K562 (cell line): ENCODE data around the gene LAMB3. TPM values are rescaled to one million over a fixed set of nuclear protein-coding genes. Genes with fewer than 3 reads are reported as not detected.

Source experiments
- ATAC-seq: fragments of 200-7000 bp; cut with Tn5 transposase; 3 replicates; pipeline ENCODE4 v1.9.1; 2020; ENCODE audit warnings: moderate library complexity
- BruUV-seq: library from RNA; stranded (reverse); fragments of 400-500 nt; replicated peaks from 2 replicates; lab custom pipeline; 2021; lab: Mats Ljungman, UMichigan
- CTCF ChIA-PET: fragments of 300-600 bp; formaldehyde crosslinking; extraction: SDS; loops from one replicate; lab custom pipeline; 2021; ENCODE audit warnings: low intra/inter-chr PET ratio; lab: Yijun Ruan, JAX
- POLR2A ChIA-PET: fragments of 300-600, 350-650 bp; sonication (Branson Sonifier 250); formaldehyde crosslinking; extraction: SDS; loops from one replicate; lab custom pipeline; 2021; ENCODE audit warnings: antibody characterized with exemption, inconsistent platforms; lab: Yijun Ruan, JAX
- DNase-seq, 4 experiments: peaks; one replicate each; pipeline versions ENCODE4 v3.0.0 to v3.0.0-alpha.2; 2011 to 2018; ENCODE audit warnings: low spot score in 3 of 4, mixed read lengths in 3 of 4; ENCODE audit errors: extremely low read depth in 1 of 4
- FAIRE-seq: peaks from 2 replicates; lab custom pipeline; 2011; peaks lifted over from hg19 to GRCh38; lab: Jason Lieb, UNC
- H2AFZ ChIP-seq: 2 replicates; pipeline ENCODE4 v1.6.0; 2011; ENCODE audit warnings: low read depth, low read length, control low read depth, inconsistent platforms
- H3K27ac ChIP-seq: fragments of 200-600 bp; 3 replicates; pipeline ENCODE4 v1.8.0; 2011; ENCODE audit warnings: low read depth, mild to moderate bottlenecking, control low read depth, inconsistent platforms, low read length, moderate library complexity, mixed read lengths; ENCODE audit errors: extremely low read depth
- H3K27me3 ChIP-seq, 2 experiments: fragments of 300-600 bp in 1 of 2; 2 replicates in 1 of 2; 3 replicates in 1 of 2; pipeline versions ENCODE4 v1.6.0 to v1.8.0; 2011; ENCODE audit warnings: inconsistent platforms in 2 of 2, low read length in 2 of 2, mild to moderate bottlenecking in 1 of 2, mixed read lengths in 1 of 2, moderate library complexity in 1 of 2; ENCODE audit not compliant: control insufficient read depth in 2 of 2, insufficient read depth in 2 of 2
- H3K36me3 ChIP-seq: fragments of 300-600 bp; 3 replicates; pipeline ENCODE4 v1.8.0; 2011; ENCODE audit warnings: mild to moderate bottlenecking, low read length, inconsistent platforms; ENCODE audit not compliant: control insufficient read depth, insufficient read depth
- H3K4me1 ChIP-seq, 2 experiments: fragments of 200-600 bp in 1 of 2; replicated peaks in 1 of 2; 2 replicates in 1 of 2; 3 replicates in 1 of 2; pipeline versions ENCODE4 v1.5.1 to v1.8.0; 2011; ENCODE audit warnings: inconsistent platforms in 2 of 2, low read length in 2 of 2, mild to moderate bottlenecking in 1 of 2, mixed read lengths in 1 of 2, moderate library complexity in 1 of 2; ENCODE audit not compliant: control insufficient read depth in 2 of 2, insufficient read depth in 2 of 2
- H3K4me2 ChIP-seq: 2 replicates; pipeline ENCODE4 v1.6.1; 2011; ENCODE audit warnings: low read length, control low read depth, inconsistent platforms, mixed read lengths; ENCODE audit not compliant: insufficient read depth
- H3K4me3 ChIP-seq: fragments of 200-600 bp; sonication (generic), shearing (Covaris generic); 2 replicates; pipeline ENCODE4 v1.5.1; 2016; ENCODE audit warnings: control low read depth, inconsistent platforms
- H3K79me2 ChIP-seq: fragments of 200-600 bp; 3 replicates; pipeline ENCODE4 v1.8.0; 2011; ENCODE audit warnings: low read length, inconsistent platforms; ENCODE audit not compliant: control insufficient read depth, insufficient read depth
- H3K9ac ChIP-seq, 2 experiments: 2 replicates each; pipeline versions ENCODE4 v1.6.0 to v1.6.1; 2011; ENCODE audit warnings: low read depth in 2 of 2, low read length in 2 of 2, control low read depth in 1 of 2, inconsistent platforms in 1 of 2, mild to moderate bottlenecking in 1 of 2, mixed read lengths in 1 of 2; ENCODE audit not compliant: insufficient read depth in 1 of 2
- H3K9me1 ChIP-seq: one replicate; pipeline ENCODE4 v1.6.0; 2011; ENCODE audit warnings: inconsistent platforms, mild to moderate bottlenecking, low read length, moderate library complexity; ENCODE audit not compliant: control insufficient read depth, insufficient read depth
- H3K9me3 ChIP-seq: replicated peaks from 2 replicates; pipeline ENCODE4 v1.5.1; 2011; ENCODE audit warnings: low read depth, low read length, inconsistent platforms; ENCODE audit not compliant: control insufficient read depth, insufficient read depth
- H4K20me1 ChIP-seq: replicated peaks from 2 replicates; pipeline ENCODE4 v1.6.1; 2011; ENCODE audit warnings: low read length, inconsistent platforms, mixed read lengths; ENCODE audit not compliant: control insufficient read depth, insufficient read depth
- ELF4 ChIP-seq: fragments of 450-650 bp; formaldehyde crosslinking; IDR thresholded peaks from 2 replicates; pipeline ENCODE4 v1.4.0; 2022; ENCODE audit warnings: missing genetic modification characterization
- FOXP1 ChIP-seq: sonication (generic); formaldehyde crosslinking; IDR thresholded peaks from 2 replicates; pipeline ENCODE4 v1.8.0; 2022; ENCODE audit warnings: mild to moderate bottlenecking, missing genetic modification reagents
- HIVEP1 ChIP-seq: fragments of 250-450 bp; sonication (Bioruptor Pico); IDR thresholded peaks from 2 replicates; pipeline ENCODE4 v1.4.0; 2020; ENCODE audit warnings: mild to moderate bottlenecking
- HOXB6 ChIP-seq: fragments of 250-450 bp; sonication (Bioruptor Pico); IDR thresholded peaks from 2 replicates; pipeline ENCODE4 v1.5.1; 2022; ENCODE audit warnings: mild to moderate bottlenecking, borderline replicate concordance
- MCM7 ChIP-seq, 2 experiments: fragments of 450-650 bp; IDR thresholded peaks; 2 replicates each; pipeline ENCODE4 v1.6.1; 2016 to 2018
- SIN3A ChIP-seq, 2 experiments: fragments of 150-350 bp in 1 of 2; IDR thresholded peaks; 2 replicates each; pipeline ENCODE4 v1.6.1; 2011 to 2016; ENCODE audit warnings: borderline replicate concordance in 2 of 2, low read depth in 2 of 2, low read length in 2 of 2, mild to moderate bottlenecking in 2 of 2, moderate library complexity in 2 of 2; ENCODE audit not compliant: control insufficient read depth in 1 of 2
- TCFL5 ChIP-seq: fragments of 250-450 bp; sonication (Bioruptor Pico); conservative IDR thresholded peaks from 2 replicates; pipeline ENCODE4 v1.6.1; 2021; ENCODE audit warnings: mild to moderate bottlenecking, moderate library complexity, matching md5 sums
- THRAP3 ChIP-seq: fragments of 450-650 bp; IDR thresholded peaks from 2 replicates; pipeline ENCODE4 v1.6.1; 2016; ENCODE audit warnings: mild to moderate bottlenecking, inconsistent platforms, borderline replicate concordance
- ZC3H8 ChIP-seq: fragments of 450-650 bp; IDR thresholded peaks from 2 replicates; pipeline ENCODE4 v1.6.1; 2017
- ZNF584 ChIP-seq: fragments of 200-800 bp; sonication (Bioruptor generic); IDR thresholded peaks from 2 replicates; pipeline ENCODE4 v1.6.1; 2016; ENCODE audit warnings: low read depth, mild to moderate bottlenecking, missing genetic modification characterization, missing compliant biosample characterization
- WGBS: fragments of 100-300 bp; shearing (Covaris generic); methylation state at CpG from one replicate; pipeline ENCODE4 v1.1.6; 2016; ENCODE audit warnings: low coverage, mixed read lengths; ENCODE audit not compliant: insufficient coverage; ENCODE audit errors: missing lambda C conversion rate; 5-methylcytosine and 5-hydroxymethylcytosine counted together
- in situ Hi-C: fragments of 300-500 bp; cut with MboI; formaldehyde crosslinking; loops from 4 replicates; pipeline ENCODE4 v1.15.0; 2018; ENCODE audit warnings: inconsistent platforms, mixed read lengths
- intact Hi-C: fragments of 100-400 bp; cut with micrococcal nuclease; formaldehyde crosslinking; loops from 2 replicates; pipeline ENCODE4 v1.14.2; 2022
- polyA plus RNA-seq, 8 experiments: library from polyadenylated mRNA; depleted of rRNA in 4 of 8; stranded (reverse) in 5 of 8; unstranded in 3 of 8; fragments of >200 nt; fragmentation: Nextera tagmentation in 2 of 8; fragmentation: Illumina TruSeq in 1 of 8; extraction: Ambion mirVana in 2 of 8; extraction: Trizol in 1 of 8; gene quantifications; 2 replicates each; pipeline versions ENCODE4 v1.2.1 to v1.2.3, GENCODE V29; 2011 to 2014; ENCODE audit warnings: inconsistent platforms in 1 of 8, missing spikeins in 1 of 8
- total RNA-seq, 7 experiments: library from RNA; depleted of rRNA in 6 of 7; stranded (reverse); fragments of >200 nt in 6 of 7; fragmentation: Illumina TruSeq in 2 of 7; extraction: Trizol in 2 of 7; gene quantifications; 2 replicates each; pipeline versions ENCODE4 v1.2.1 to v1.2.3, GENCODE V29; 2011 to 2021; ENCODE audit warnings: low replicate concordance in 1 of 7
- TF ChIP-seq, protein P1 (sequence below): fragments of 450-650 bp; formaldehyde crosslinking; IDR thresholded peaks from 2 replicates; pipeline ENCODE4 v1.4.0; 2020; ENCODE audit warnings: mild to moderate bottlenecking
- TF ChIP-seq, protein P2 (sequence below): fragments of 450-650 bp; formaldehyde crosslinking; IDR thresholded peaks from 2 replicates; pipeline ENCODE4 v1.4.0; 2020; ENCODE audit warnings: mild to moderate bottlenecking, moderate library complexity
- TF ChIP-seq, protein P3 (sequence below): fragments of 450-650 bp; conservative IDR thresholded peaks from 2 replicates; pipeline ENCODE4 v1.6.1; 2016; ENCODE audit warnings: missing genetic modification characterization, low read depth, mild to moderate bottlenecking, control low read depth, missing compliant biosample characterization

Gene LAMB3
- total and polyA plus RNA-seq, 9 of the 15 experiments (the other 6 are each of a cell fraction or from before 2014, with no cell fraction given), result 0.08 to 1.3 (median 0.91) TPM

DNA sequence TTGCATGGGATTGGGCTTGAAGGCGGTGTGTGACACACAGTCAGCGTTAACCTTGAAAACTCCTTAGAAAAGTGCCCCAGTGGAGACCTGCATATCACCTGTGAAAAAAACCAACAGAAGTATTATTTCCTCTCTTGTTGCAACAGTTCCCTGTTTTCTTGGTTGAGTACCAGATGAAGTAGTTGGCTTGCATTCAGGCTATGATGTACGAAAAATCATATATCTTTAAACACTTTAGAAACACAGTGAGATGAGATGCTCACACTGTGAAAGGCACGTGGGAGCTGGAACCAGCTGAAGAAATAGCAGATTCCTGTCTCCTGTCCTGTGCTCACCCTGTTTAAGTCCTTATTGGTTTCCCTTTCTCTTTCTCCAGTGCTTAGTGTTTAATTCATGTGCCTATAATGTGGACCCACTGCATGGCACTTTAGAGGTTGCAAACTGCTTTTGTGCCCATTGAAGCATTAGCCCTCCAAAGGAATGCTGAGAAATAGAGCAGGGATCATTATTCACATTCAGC is 65.9 kb downstream of the LAMB3 start:
- ATAC-seq, result no peak
- DNase-seq, result no peak
- ChIA-PET POLR2A (interaction anchor here (0.6 to 1.4 kb wide), 2 partner anchors 103 to 1426 kb away, joined by 3 to 4 read pairs; no protein-coding TSS in a partner anchor), CTCF (no interaction called here)
- Histone ChIP-seq H3K9ac (no peak overlapping the region), H4K20me1 (no peaks in the 10 kb centered on the region; the same call in 1 of the 2 replicates), H3K9me1 (no peaks in the 10 kb centered on the region), H3K9me3 (no peaks in the 10 kb centered on the region), H3K4me1 (peaks cover 0 to 3% of the 10 kb centered on the region in 2 experiments; a peak in 1 of 5 replicates), H3K79me2 (no peaks in the 10 kb centered on the region), H2AFZ (no peak overlapping the region), H3K27me3 (peaks cover 22 to 42% of the 10 kb centered on the region in 2 experiments; a peak in 4 of 5 replicates), H3K36me3 (no peaks in the 10 kb centered on the region), H3K27ac (no peak overlapping the region), H3K4me3 (no peak overlapping the region), H3K4me2 (no peak overlapping the region)
- in situ Hi-C loops (loop anchor here (25.0 kb wide), 1 partner anchor 401 kb away; no protein-coding TSS in a partner anchor), intact Hi-C loops (loop anchor here (10.0 kb wide), 1 partner anchor 409 kb away; no protein-coding TSS in a partner anchor)
- no TSS peak for BruUV-seq
- 0% methylated on average over 4 of the region's 4 CpGs for WGBS
- FAIRE-seq, result no peak
- no peak for TF ChIP-seq ELF4 (CRISPR knock-in tag)
- no peak for TF ChIP-seq THRAP3
- no peak for TF ChIP-seq ZC3H8
- no peak for TF ChIP-seq SIN3A (IDR thresholded peaks at IDR 0.05; ENCODE audit: borderline replicate concordance in 2 of 2, control insufficient read depth in 1 of 2, low read depth in 2 of 2, low read length in 2 of 2)
- TF ChIP-seq, protein P1, sequence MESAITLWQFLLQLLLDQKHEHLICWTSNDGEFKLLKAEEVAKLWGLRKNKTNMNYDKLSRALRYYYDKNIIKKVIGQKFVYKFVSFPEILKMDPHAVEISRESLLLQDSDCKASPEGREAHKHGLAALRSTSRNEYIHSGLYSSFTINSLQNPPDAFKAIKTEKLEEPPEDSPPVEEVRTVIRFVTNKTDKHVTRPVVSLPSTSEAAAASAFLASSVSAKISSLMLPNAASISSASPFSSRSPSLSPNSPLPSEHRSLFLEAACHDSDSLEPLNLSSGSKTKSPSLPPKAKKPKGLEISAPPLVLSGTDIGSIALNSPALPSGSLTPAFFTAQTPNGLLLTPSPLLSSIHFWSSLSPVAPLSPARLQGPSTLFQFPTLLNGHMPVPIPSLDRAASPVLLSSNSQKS (CRISPR knock-in tag), result no peak
- TF ChIP-seq, protein P2, sequence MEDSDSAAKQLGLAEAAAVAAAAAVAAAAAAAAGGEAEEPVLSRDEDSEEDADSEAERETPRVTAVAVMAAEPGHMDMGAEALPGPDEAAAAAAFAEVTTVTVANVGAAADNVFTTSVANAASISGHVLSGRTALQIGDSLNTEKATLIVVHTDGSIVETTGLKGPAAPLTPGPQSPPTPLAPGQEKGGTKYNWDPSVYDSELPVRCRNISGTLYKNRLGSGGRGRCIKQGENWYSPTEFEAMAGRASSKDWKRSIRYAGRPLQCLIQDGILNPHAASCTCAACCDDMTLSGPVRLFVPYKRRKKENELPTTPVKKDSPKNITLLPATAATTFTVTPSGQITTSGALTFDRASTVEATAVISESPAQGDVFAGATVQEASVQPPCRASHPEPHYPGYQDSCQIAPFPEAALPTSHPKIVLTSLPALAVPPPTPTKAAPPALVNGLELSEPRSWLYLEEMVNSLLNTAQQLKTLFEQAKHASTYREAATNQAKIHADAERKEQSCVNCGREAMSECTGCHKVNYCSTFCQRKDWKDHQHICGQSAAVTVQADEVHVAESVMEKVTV, result no peak
- no peak for TF ChIP-seq FOXP1
- no peak for TF ChIP-seq HOXB6
- TF ChIP-seq MCM7 (IDR thresholded peaks at IDR 0.05), result no peak
- TF ChIP-seq TCFL5 (CRISPR knock-in tag), result no peak
- TF ChIP-seq ZNF584 (CRISPR knock-in tag), result no peak
- no peak for TF ChIP-seq HIVEP1 (CRISPR knock-in tag)
- TF ChIP-seq, protein P3, sequence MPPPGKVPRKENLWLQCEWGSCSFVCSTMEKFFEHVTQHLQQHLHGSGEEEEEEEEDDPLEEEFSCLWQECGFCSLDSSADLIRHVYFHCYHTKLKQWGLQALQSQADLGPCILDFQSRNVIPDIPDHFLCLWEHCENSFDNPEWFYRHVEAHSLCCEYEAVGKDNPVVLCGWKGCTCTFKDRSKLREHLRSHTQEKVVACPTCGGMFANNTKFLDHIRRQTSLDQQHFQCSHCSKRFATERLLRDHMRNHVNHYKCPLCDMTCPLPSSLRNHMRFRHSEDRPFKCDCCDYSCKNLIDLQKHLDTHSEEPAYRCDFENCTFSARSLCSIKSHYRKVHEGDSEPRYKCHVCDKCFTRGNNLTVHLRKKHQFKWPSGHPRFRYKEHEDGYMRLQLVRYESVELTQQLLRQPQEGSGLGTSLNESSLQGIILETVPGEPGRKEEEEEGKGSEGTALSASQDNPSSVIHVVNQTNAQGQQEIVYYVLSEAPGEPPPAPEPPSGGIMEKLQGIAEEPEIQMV, result no peak
